ENCODE results near the gene ZNF497. TPM values are rescaled to one million over a fixed set of nuclear protein-coding genes. Genes with fewer than 3 reads are reported as not detected.

The ZNF497 gene
- total RNA-seq (under 1 TPM in 9 of 10 donors, not detected in 1; 0.14 to 0.73 (median 0.30) TPM), polyA plus RNA-seq (under 1 TPM; 0.22 to 0.33 TPM)
- long read RNA-seq, donor 1: 0 reads
- long read RNA-seq, donor 2, partial matches to known transcripts: 0 of 1 reads
- long read RNA-seq, donor 2, other reads (novel, unspliced or antisense): 1 of 1 reads
- long read RNA-seq, donor 3, partial matches to known transcripts: 0 of 1 reads
- long read RNA-seq, donor 3, other reads (novel, unspliced or antisense): 1 of 1 reads

- H3K36me3 ChIP-seq: no peaks in the 10 kb centered on the region
- H3K9me3 ChIP-seq: no peaks in the 10 kb centered on the region
- DNase-seq: peak; percentile 96 to 98
- peaks cover 0 to 24% (median 11%) of the 10 kb centered on the region in 7 donors for H3K27me3 ChIP-seq
- ATAC-seq: peak; percentile 96 to 98 (median 97)
- peak in 2 of 9 donors; percentile 1 to 12 for TF ChIP-seq CTCF (IDR thresholded peaks at IDR 0.05)
- WGBS, 2 donors: 0 to 1% methylated on average over 69 to 74 of the region's 74 CpGs
- H3K27ac ChIP-seq: peak within 1 kb of the TSS; percentile 88 to 97 (median 96)
- H3K4me3 ChIP-seq: peak within 1 kb of the TSS; percentile 48 to 94 (median 75)
- peaks cover 0 to 23% (median 11%) of the 10 kb centered on the region in 9 donors for H3K4me1 ChIP-seq
- intact Hi-C loops (cut with DNase I): loop anchor here in 1 of 10 donors (2.0 kb wide), 2 partner anchors 18 to 58 kb away; partner anchors contain the start of genes ERVK3-1 and ZNF837
These were observed at the start of gene ZNF497 for GRCh38 chr19:58362272-58362994. Gene ZNF497, minus strand, starts transcription at chr19:58362751. Its CDS starts 5,116 bp downstream, at chr19:58357635.

GRCh38 chr19:58409010-58409790 is 46.6 kb upstream of the ZNF497 start:
- no peak for TF ChIP-seq CTCF (IDR thresholded peaks at IDR 0.05)
- H3K27me3 ChIP-seq: no peaks in the 10 kb centered on the region
- intact Hi-C loops (cut with DNase I): no loop called here
- DNase-seq (peak in 1 of 2 donors; percentile 33), ATAC-seq (peak; percentile 9 to 68 (median 36))
- peak overlapping the region; percentile 79 to 100 (median 96) for H3K4me3 ChIP-seq
- WGBS, 2 donors: 3 to 4% methylated on average over 34 of the region's 34 CpGs
- no peaks in the 10 kb centered on the region for H3K9me3 ChIP-seq
- peaks cover 0 to 6% (median 0%) of the 10 kb centered on the region in 9 donors for H3K36me3 ChIP-seq
- peak overlapping the region; percentile 84 to 95 (median 91) for H3K27ac ChIP-seq
- H3K4me1 ChIP-seq: peaks cover 5 to 31% (median 26%) of the 10 kb centered on the region in 9 donors

GRCh38 chr19:58408152-58409009 is 45.8 kb upstream of the ZNF497 start, which contains the start of gene ZNF584:
Gene ZNF584, plus strand, starts transcription at chr19:58408649. Its CDS starts 499 bp downstream, at chr19:58409148.
- H3K27me3 ChIP-seq: no peaks in the 10 kb centered on the region
- peak within 1 kb of the TSS; percentile 79 to 100 (median 96) for H3K4me3 ChIP-seq
- H3K27ac ChIP-seq: peak within 1 kb of the TSS; percentile 84 to 95 (median 91)
- peaks cover 5 to 31% (median 26%) of the 10 kb centered on the region in 9 donors for H3K4me1 ChIP-seq
- intact Hi-C loops (cut with DNase I): loop anchor here in 1 of 10 donors (1.0 kb wide), 1 partner anchor 32 kb away; the partner anchor contains the start of gene ZNF132
- H3K36me3 ChIP-seq: peaks cover 0 to 6% (median 0%) of the 10 kb centered on the region in 9 donors
- TF ChIP-seq CTCF (IDR thresholded peaks at IDR 0.05): peak in 4 of 9 donors; percentile 10 to 43 (median 30)
- 0% methylated on average over 98 to 100 of the region's 100 CpGs for WGBS, 2 donors
- DNase-seq (peak; percentile 95 to 96), ATAC-seq (peak; percentile 97 to 99 (median 98))
- no peaks in the 10 kb centered on the region for H3K9me3 ChIP-seq

Data from heart right ventricle (tissue), 16 donors.